Sigmoid colon (tissue), 7 donors: ENCODE measurements around the gene ADGRF3. TPM values are rescaled to one million over a fixed set of nuclear protein-coding genes. Genes with fewer than 3 reads are reported as not detected.

ENCODE experiments used
- DNase-seq: peaks from one replicate; pipeline ENCODE4 v3.0.0-alpha.2; 2019
- H3K27ac ChIP-seq, 4 donors: fragments of 200-600 bp; sonication (generic); one replicate each; pipeline ENCODE4 v1.5.1; 2016 to 2019; ENCODE audit warnings: mild to moderate bottlenecking in 1 of 4
- H3K27me3 ChIP-seq, 3 donors: fragments of 200-600 bp; sonication (generic); one replicate each; pipeline ENCODE4 v1.5.1; 2019; ENCODE audit warnings: mild to moderate bottlenecking in 1 of 3
- H3K36me3 ChIP-seq, 4 donors: fragments of 200-600 bp; sonication (generic); one replicate each; pipeline ENCODE4 v1.5.1; 2016 to 2019
- H3K4me1 ChIP-seq, 4 donors: fragments of 200-600 bp; sonication (generic); one replicate each; pipeline ENCODE4 v1.5.1; 2017 to 2019
- H3K4me3 ChIP-seq, 4 donors: fragments of 200-600 bp; sonication (generic); one replicate each; pipeline ENCODE4 v1.5.1; 2017 to 2019; ENCODE audit warnings: mild to moderate bottlenecking in 2 of 4, moderate library complexity in 1 of 4
- H3K9me3 ChIP-seq, 4 donors: fragments of 200-600 bp in 3 of 4; sonication (generic) in 3 of 4; one replicate each; pipeline versions ENCODE4 v1.5.1 to v1.6.1; 2013 to 2019
- EP300 ChIP-seq, 4 donors: sonication (generic); formaldehyde crosslinking; IDR thresholded peaks; one replicate each; pipeline ENCODE4 v1.6.1; 2017; ENCODE audit warnings: antibody characterized with exemption in 4 of 4
- POLR2A ChIP-seq, 2 donors: fragments of 450-650 bp; IDR thresholded peaks; one replicate each; pipeline ENCODE4 v1.6.1; 2016; ENCODE audit warnings: antibody characterized with exemption in 2 of 2, mild to moderate bottlenecking in 2 of 2, moderate library complexity in 2 of 2
- POLR2AphosphoS5 ChIP-seq, 4 donors: sonication (generic); formaldehyde crosslinking; IDR thresholded peaks; one replicate each; pipeline ENCODE4 v1.6.1; 2017; ENCODE audit warnings: antibody characterized with exemption in 4 of 4
- WGBS, 2 donors: extraction: QIAGEN DNeasy Blood & Tissue Kit; methylation state at CpG; one replicate each; pipeline ENCODE4 v1.1.7; 2013; 5-methylcytosine and 5-hydroxymethylcytosine counted together
- intact Hi-C: fragments of 100-400 bp; cut with DNase I; formaldehyde crosslinking; loops from one replicate; pipeline ENCODE4 v1.15.1; 2023
- polyA plus RNA-seq, 3 donors: library from polyadenylated mRNA; stranded (reverse); fragments of 200-250 nt; gene quantifications; one replicate each; pipeline ENCODE4 v1.2.3, GENCODE V29; 2013
- total RNA-seq, 4 donors: library from RNA; depleted of rRNA; stranded (reverse); fragments of >200 nt; gene quantifications; one replicate each; pipeline ENCODE4 v1.1.0, GENCODE V29; 2016
- TF ChIP-seq, protein P1 (sequence below), 4 experiments: fragments of 450-650 bp in 3 of 4; fragments of 200-600 bp in 1 of 4; IDR thresholded peaks; one replicate each; pipeline ENCODE4 v1.5.1; 2016 to 2019; ENCODE audit warnings: antibody characterized with exemption in 4 of 4, mild to moderate bottlenecking in 3 of 4, moderate library complexity in 2 of 4
- donor health status: healthy with polysubstance abuse.
- donor health status: Bipolar disorder and iron deficiency.
- donor health status: healthy.

The ADGRF3 gene
- total and polyA plus RNA-seq, 7 donors = 0.26 to 0.60 (median 0.28) TPM; not detected in 4

- Histone ChIP-seq H3K4me1 (peaks cover 0 to 28% (median 23%) of the 10 kb centered on the region in 4 donors), H3K27ac (no peak overlapping the region), H3K36me3 (no peaks in the 10 kb centered on the region), H3K9me3 (no peaks in the 10 kb centered on the region), H3K27me3 (no peaks in the 10 kb centered on the region), H3K4me3 (no peak overlapping the region)
- intact Hi-C loops = no loop called here
- DNase-seq = no peak
- TF ChIP-seq POLR2AphosphoS5 (IDR thresholded peaks at IDR 0.05) (no peak), EP300 (IDR thresholded peaks at IDR 0.05) (no peak), POLR2A (IDR thresholded peaks at IDR 0.05) (no peak)
- TF ChIP-seq, protein P1, sequence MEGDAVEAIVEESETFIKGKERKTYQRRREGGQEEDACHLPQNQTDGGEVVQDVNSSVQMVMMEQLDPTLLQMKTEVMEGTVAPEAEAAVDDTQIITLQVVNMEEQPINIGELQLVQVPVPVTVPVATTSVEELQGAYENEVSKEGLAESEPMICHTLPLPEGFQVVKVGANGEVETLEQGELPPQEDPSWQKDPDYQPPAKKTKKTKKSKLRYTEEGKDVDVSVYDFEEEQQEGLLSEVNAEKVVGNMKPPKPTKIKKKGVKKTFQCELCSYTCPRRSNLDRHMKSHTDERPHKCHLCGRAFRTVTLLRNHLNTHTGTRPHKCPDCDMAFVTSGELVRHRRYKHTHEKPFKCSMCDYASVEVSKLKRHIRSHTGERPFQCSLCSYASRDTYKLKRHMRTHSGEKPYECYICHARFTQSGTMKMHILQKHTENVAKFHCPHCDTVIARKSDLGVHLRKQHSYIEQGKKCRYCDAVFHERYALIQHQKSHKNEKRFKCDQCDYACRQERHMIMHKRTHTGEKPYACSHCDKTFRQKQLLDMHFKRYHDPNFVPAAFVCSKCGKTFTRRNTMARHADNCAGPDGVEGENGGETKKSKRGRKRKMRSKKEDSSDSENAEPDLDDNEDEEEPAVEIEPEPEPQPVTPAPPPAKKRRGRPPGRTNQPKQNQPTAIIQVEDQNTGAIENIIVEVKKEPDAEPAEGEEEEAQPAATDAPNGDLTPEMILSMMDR (IDR thresholded peaks at IDR 0.05) = no peak
- 92 to 93% methylated on average over 10 of the region's 10 CpGs for WGBS, 2 donors
These were observed 4.9 kb upstream of the ADGRF3 start for GRCh38 chr2:26351375-26352090.

GRCh38 chr2:26349690-26350089 lies 3.1 kb upstream of the ADGRF3 start:
- Histone ChIP-seq H3K36me3 (no peaks in the 10 kb centered on the region), H3K27me3 (no peaks in the 10 kb centered on the region), H3K4me1 (peaks cover 0 to 22% (median 19%) of the 10 kb centered on the region in 4 donors), H3K9me3 (no peaks in the 10 kb centered on the region), H3K27ac (no peak overlapping the region), H3K4me3 (no peak overlapping the region)
- WGBS, 2 donors = 90 to 95% methylated on average over 3 of the region's 3 CpGs
- TF ChIP-seq, protein P1 (IDR thresholded peaks at IDR 0.05) = no peak
- TF ChIP-seq POLR2A (IDR thresholded peaks at IDR 0.05) (no peak), POLR2AphosphoS5 (IDR thresholded peaks at IDR 0.05) (no peak), EP300 (IDR thresholded peaks at IDR 0.05) (no peak)
- DNase-seq = no peak
- intact Hi-C loops = loop anchor here (5.0 kb wide), 2 partner anchors 107 to 317 kb away; partner anchors contain the start of genes HADHA, HADHB and RAB10

DNA sequence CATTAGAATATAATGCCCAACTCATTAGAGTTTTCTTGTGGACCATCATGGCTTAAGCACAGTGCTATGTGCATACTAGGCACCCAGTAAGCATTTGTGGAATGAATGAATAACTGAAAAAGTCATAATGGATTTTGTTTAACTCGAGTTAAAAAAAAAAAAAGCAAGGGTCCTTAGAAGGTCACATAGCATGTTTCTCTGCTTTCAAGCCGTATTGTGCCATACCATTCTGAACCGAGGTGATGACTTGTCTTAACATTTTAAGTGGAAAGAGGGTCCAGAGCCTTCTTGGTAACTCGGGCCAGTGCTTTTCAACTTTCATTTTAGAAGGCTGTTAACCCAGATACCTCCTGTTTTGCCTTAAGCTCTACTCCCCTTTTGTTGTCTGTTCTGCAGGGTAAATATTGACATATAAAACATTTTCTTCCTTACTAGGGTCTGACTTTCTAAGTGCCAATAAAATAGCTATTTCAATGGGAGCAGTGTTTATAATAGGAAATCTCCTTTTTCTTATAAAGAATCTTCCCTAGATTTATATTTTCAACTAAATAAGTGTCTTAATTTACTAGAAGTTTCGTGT lies 787 bp upstream of the ADGRF3 start:
- 3 to 20% methylated on average over 5 of the region's 5 CpGs for WGBS, 2 donors
- H3K27ac ChIP-seq = peak overlapping the region; percentile 90 to 97 (median 92)
- no peak for DNase-seq

DNA sequence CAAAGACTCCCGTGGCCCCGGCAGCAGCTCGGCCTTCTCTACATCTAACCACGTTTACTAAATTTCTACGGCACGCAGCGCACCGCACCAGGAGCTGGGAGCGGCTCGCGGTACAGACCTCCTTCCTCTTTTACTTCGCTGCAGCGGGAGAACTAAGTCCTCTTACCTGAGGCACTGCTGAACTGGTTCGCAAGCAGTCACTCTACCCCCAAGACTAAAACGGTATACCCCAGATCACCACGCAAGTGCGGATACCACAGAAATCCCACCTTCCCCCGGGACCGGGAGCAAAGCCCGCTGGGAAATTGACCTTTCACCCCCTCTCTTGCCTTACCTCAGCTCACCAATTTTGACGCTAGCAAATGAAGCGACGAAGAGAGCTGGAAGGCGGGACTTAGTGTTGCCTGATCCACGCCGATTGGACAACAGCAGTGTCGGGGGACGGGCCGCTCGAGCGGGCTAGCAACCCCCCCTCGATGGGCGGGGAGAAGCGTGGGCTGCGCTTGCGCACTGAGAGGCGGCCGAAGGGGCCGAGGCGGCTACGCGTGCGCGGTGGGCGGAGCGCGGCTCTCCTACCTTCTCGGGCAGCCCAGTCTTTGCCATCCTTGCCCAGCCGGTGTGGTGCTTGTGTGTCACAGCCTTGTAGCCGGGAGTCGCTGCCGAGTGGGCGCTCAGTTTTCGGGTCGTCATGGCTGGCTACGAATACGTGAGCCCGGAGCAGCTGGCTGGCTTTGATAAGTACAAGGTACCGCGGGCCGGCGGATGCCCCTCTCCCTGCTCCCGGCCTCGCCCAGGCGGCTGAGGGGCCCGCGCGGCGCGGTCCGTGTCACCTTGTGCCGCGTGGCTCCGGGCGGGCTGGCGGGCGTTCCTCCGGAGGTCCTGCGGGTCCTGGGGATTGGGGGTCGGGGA lies 790 bp downstream of the ADGRF3 start, which contains the start of gene SELENOI:
Gene SELENOI, plus strand, starts transcription at position 599 of the 909 bp plus-strand sequence. Its CDS starts 90 bp downstream, at position 689.
- no peaks in the 10 kb centered on the region for H3K27me3 ChIP-seq
- H3K27ac ChIP-seq = peak within 1 kb of the TSS; percentile 90 to 97 (median 92)
- DNase-seq = peak; percentile 99
- H3K4me1 ChIP-seq = peaks cover 0 to 27% (median 26%) of the 10 kb centered on the region in 4 donors
- TF ChIP-seq, protein P1 (IDR thresholded peaks at IDR 0.05) = no peak
- TF ChIP-seq POLR2AphosphoS5 (IDR thresholded peaks at IDR 0.05) (peak; percentile 96 to 99 (median 98)), POLR2A (IDR thresholded peaks at IDR 0.05) (peak; percentile 94 to 97), EP300 (IDR thresholded peaks at IDR 0.05) (peak in 1 of 4 donors; percentile 24)
- H3K36me3 ChIP-seq = no peaks in the 10 kb centered on the region
- H3K9me3 ChIP-seq = no peaks in the 10 kb centered on the region
- WGBS, 2 donors = 0 to 1% methylated on average over 80 of the region's 80 CpGs
- intact Hi-C loops = loop anchor here (5.0 kb wide), 2 partner anchors 103 to 313 kb away; partner anchors contain the start of genes HADHA, HADHB and RAB10
- peak within 1 kb of the TSS; percentile 64 to 90 (median 80) for H3K4me3 ChIP-seq

More for the DNA sequence above, 787 bp upstream of the ADGRF3 start:
- intact Hi-C loops = loop anchor here (5.0 kb wide), 2 partner anchors 105 to 315 kb away; partner anchors contain the start of genes HADHA, HADHB and RAB10
- Histone ChIP-seq H3K4me1 (peaks cover 0 to 27% (median 26%) of the 10 kb centered on the region in 4 donors), H3K27me3 (no peaks in the 10 kb centered on the region), H3K36me3 (no peaks in the 10 kb centered on the region), H3K9me3 (no peaks in the 10 kb centered on the region), H3K4me3 (peak overlapping the region in 3 of 4 donors; percentile 77 to 90 (median 83))
- TF ChIP-seq, protein P1 (IDR thresholded peaks at IDR 0.05) = no peak
- TF ChIP-seq POLR2A (IDR thresholded peaks at IDR 0.05) (no peak), POLR2AphosphoS5 (IDR thresholded peaks at IDR 0.05) (no peak), EP300 (IDR thresholded peaks at IDR 0.05) (no peak)
